IMR-90 (cell line): ENCODE results near the gene CARS2. TPM values are rescaled to one million over a fixed set of nuclear protein-coding genes. Genes with fewer than 3 reads are reported as not detected.

Experiments
- ATAC-seq: fragments of 200-7000 bp; cut with Tn5 transposase; 2 replicates; pipeline ENCODE4 v1.9.1; 2020; ENCODE audit warnings: low read depth, mild to moderate bottlenecking, moderate library complexity
- BruUV-seq: library from RNA; stranded (reverse); fragments of 400-500 nt; replicated peaks from 2 replicates; lab custom pipeline; 2021; lab: Mats Ljungman, UMichigan
- CTCF ChIA-PET: fragments of 300-600 bp; formaldehyde crosslinking; extraction: SDS; loops from one replicate; lab custom pipeline; 2021; ENCODE audit warnings: antibody characterized with exemption; lab: Yijun Ruan, JAX
- POLR2A ChIA-PET: fragments of 300-600 bp; sonication (Branson Sonifier 250); formaldehyde crosslinking; loops from one replicate; lab custom pipeline; 2022; ENCODE audit warnings: antibody characterized with exemption; ENCODE audit not compliant: unreplicated experiment; lab: Charles Lee
- DNase-seq: peaks from one replicate; pipeline ENCODE4 v3.0.0; 2013
- H2AFZ ChIP-seq: replicated peaks from 2 replicates; pipeline ENCODE3; 2013; ENCODE audit warnings: low read length, mild to moderate bottlenecking; ENCODE audit not compliant: poor library complexity
- H2AK5ac ChIP-seq: 2 replicates; pipeline ENCODE4 v1.6.1; 2013; ENCODE audit warnings: low read depth, low read length, inconsistent platforms
- H2AK9ac ChIP-seq: replicated peaks from 2 replicates; pipeline ENCODE3; 2013; ENCODE audit warnings: mild to moderate bottlenecking, low read depth, low read length, moderate library complexity; ENCODE audit not compliant: poor library complexity
- H2BK120ac ChIP-seq: 2 replicates; pipeline ENCODE4 v1.6.1; 2013; ENCODE audit warnings: low read depth, low read length, inconsistent platforms
- H2BK15ac ChIP-seq: 3 replicates; pipeline ENCODE4 v1.6.1; 2013; ENCODE audit warnings: low read depth, low read length, inconsistent platforms
- H2BK20ac ChIP-seq: 2 replicates; pipeline ENCODE4 v1.6.1; 2013; ENCODE audit warnings: low read depth, mild to moderate bottlenecking, inconsistent platforms, low read length, moderate library complexity
- H2BK5ac ChIP-seq: 2 replicates; pipeline ENCODE4 v1.6.1; 2013; ENCODE audit warnings: mild to moderate bottlenecking, low read depth, low read length, inconsistent platforms; ENCODE audit not compliant: poor library complexity, severe bottlenecking
- H3K14ac ChIP-seq: replicated peaks from 2 replicates; pipeline ENCODE4 v1.6.1; 2013; ENCODE audit warnings: low read depth, low read length, inconsistent platforms
- H3K18ac ChIP-seq: 2 replicates; pipeline ENCODE4 v1.6.1; 2013; ENCODE audit warnings: low read depth, low read length, control low read depth
- H3K23ac ChIP-seq: 2 replicates; pipeline ENCODE4 v1.6.1; 2013; ENCODE audit warnings: low read depth, low read length, inconsistent platforms
- H3K27ac ChIP-seq: 2 replicates; pipeline ENCODE4 v1.5.1; 2013; ENCODE audit warnings: mild to moderate bottlenecking, control low read depth, low read length; ENCODE audit not compliant: insufficient read depth
- H3K27me3 ChIP-seq: 2 replicates; pipeline ENCODE4 v1.6.1; 2013; ENCODE audit warnings: low read length; ENCODE audit not compliant: control insufficient read depth, insufficient read depth
- H3K36me3 ChIP-seq: 2 replicates; pipeline ENCODE4 v1.6.1; 2013; ENCODE audit warnings: low read length, mixed read lengths; ENCODE audit not compliant: control insufficient read depth, insufficient read depth
- H3K4ac ChIP-seq: 2 replicates; pipeline ENCODE4 v1.6.1; 2013; ENCODE audit warnings: low read depth, low read length, inconsistent platforms
- H3K4me1 ChIP-seq: 2 replicates; pipeline ENCODE4 v1.6.1; 2013; ENCODE audit warnings: low read length, mixed read lengths; ENCODE audit not compliant: control insufficient read depth, insufficient read depth
- H3K4me2 ChIP-seq: 2 replicates; pipeline ENCODE4 v1.6.1; 2013; ENCODE audit warnings: low read depth, mild to moderate bottlenecking, control low read depth, low read length, moderate library complexity
- H3K4me3 ChIP-seq: 2 replicates; pipeline ENCODE4 v1.5.1; 2013; ENCODE audit warnings: low read depth, mild to moderate bottlenecking, control low read depth, low read length, moderate library complexity; ENCODE audit not compliant: insufficient read depth
- H3K56ac ChIP-seq: 2 replicates; pipeline ENCODE4 v1.6.1; 2013; ENCODE audit warnings: low read length, inconsistent platforms; ENCODE audit not compliant: insufficient read depth; ENCODE audit errors: extremely low read depth
- H3K79me1 ChIP-seq, 2 experiments: 2 replicates each; pipeline ENCODE4 v1.6.1; 2013; ENCODE audit warnings: low read length in 2 of 2, inconsistent platforms in 1 of 2, low read depth in 1 of 2
- H3K9ac ChIP-seq: 2 replicates; pipeline ENCODE4 v1.6.1; 2013; ENCODE audit warnings: low read depth, low read length, control low read depth
- H3K9me1 ChIP-seq: 2 replicates; pipeline ENCODE4 v1.6.1; 2013; ENCODE audit warnings: low read length, inconsistent platforms; ENCODE audit not compliant: insufficient read depth
- H3K9me3 ChIP-seq: 2 replicates; pipeline ENCODE4 v1.6.1; 2013; ENCODE audit warnings: low read length; ENCODE audit not compliant: control insufficient read depth, insufficient read depth
- H4K20me1 ChIP-seq: 2 replicates; pipeline ENCODE4 v1.6.1; 2013; ENCODE audit warnings: low read length, inconsistent platforms; ENCODE audit not compliant: insufficient read depth
- H4K5ac ChIP-seq: 2 replicates; pipeline ENCODE4 v1.6.1; 2013; ENCODE audit warnings: mild to moderate bottlenecking, low read depth, low read length, control low read depth
- H4K8ac ChIP-seq, 2 experiments: 2 replicates each; pipeline ENCODE4 v1.6.1; 2013; ENCODE audit warnings: low read depth in 2 of 2, low read length in 2 of 2, control low read depth in 1 of 2, inconsistent platforms in 1 of 2
- H4K91ac ChIP-seq: 2 replicates; pipeline ENCODE4 v1.6.1; 2013; ENCODE audit warnings: low read depth, low read length, inconsistent platforms; ENCODE audit not compliant: insufficient read depth
- CEBPB ChIP-seq: IDR thresholded peaks from 2 replicates; pipeline ENCODE4 v1.6.1; 2012; ENCODE audit warnings: low read depth, low read length, improper control_type of control experiment
- MAFK ChIP-seq: IDR thresholded peaks from 2 replicates; pipeline ENCODE4 v1.6.1; 2012; ENCODE audit warnings: low read depth, low read length, improper control_type of control experiment
- RCOR1 ChIP-seq: IDR thresholded peaks from 2 replicates; pipeline ENCODE4 v1.6.1; 2012; ENCODE audit warnings: mild to moderate bottlenecking, low read length, improper control_type of control experiment; ENCODE audit not compliant: insufficient replicate concordance
- WGBS, 2 experiments: methylation state at CpG; one replicate each; pipeline versions ENCODE4 v1.1.5 to v1.1.7; 2013; ENCODE audit warnings: missing lambda C conversion rate in 2 of 2; ENCODE audit not compliant: insufficient read length in 1 of 2; ENCODE audit errors: extremely low coverage in 2 of 2; 5-methylcytosine and 5-hydroxymethylcytosine counted together
- dilution Hi-C: fragments of 300-500 bp; cut with HindIII; formaldehyde crosslinking; loops from one replicate; pipeline ENCODE4 v1.14.3; 2018; ENCODE audit warnings: low sequenced_read_pairs; ENCODE audit not compliant: unreplicated experiment
- in situ Hi-C: fragments of 300-500 bp; cut with MboI; formaldehyde crosslinking; loops from 3 replicates; pipeline ENCODE4 v1.14.3; 2019; ENCODE audit warnings: low sequenced_read_pairs, inconsistent platforms, mixed read lengths
- intact Hi-C: fragments of 100-400 bp; cut with micrococcal nuclease; formaldehyde crosslinking; loops from 2 replicates; pipeline ENCODE4 v1.10.0; 2022
- polyA plus RNA-seq, 3 experiments: library from polyadenylated mRNA; depleted of rRNA; stranded (reverse); fragments of >200 nt; gene quantifications; 2 replicates each; pipeline ENCODE4 v1.2.3, GENCODE V29; 2012; ENCODE audit warnings: low replicate concordance in 1 of 3
- total RNA-seq: library from RNA; depleted of rRNA; stranded (reverse); fragments of >200 nt; gene quantifications from 2 replicates; pipeline ENCODE4 v1.2.3, GENCODE V29; 2012

Gene CARS2
- total and polyA plus RNA-seq, 2 of the 4 experiments (the other 2 are of a cell fraction) = 76.2 to 76.4 TPM

DNA sequence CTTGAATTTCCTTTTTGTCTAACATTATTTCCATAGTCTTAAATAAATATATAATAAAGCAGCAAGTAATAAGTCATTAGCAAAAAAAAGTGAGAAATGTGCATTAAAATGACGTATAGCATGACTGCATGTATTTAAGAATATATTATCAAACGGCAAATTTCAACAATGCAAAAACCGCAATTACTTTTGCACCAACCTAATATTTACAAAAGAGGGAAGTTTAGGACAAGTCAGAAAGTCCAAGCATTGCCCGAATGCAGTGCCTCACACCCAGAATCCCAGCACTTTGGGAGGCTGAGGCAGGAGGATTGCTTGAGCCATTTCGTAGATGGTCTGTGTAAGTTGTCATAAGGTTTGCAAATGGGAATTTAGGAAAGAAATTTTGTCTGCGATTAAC is 100.8 kb downstream of the CARS2 start:
- no peak for TF ChIP-seq MAFK
- TF ChIP-seq CEBPB = no peak
- TF ChIP-seq RCOR1 = no peak
- Histone ChIP-seq H3K4ac (no peak overlapping the region), H3K4me3 (no peak overlapping the region), H2BK20ac (no peak overlapping the region), H3K27ac (no peak overlapping the region), H3K9ac (no peak overlapping the region), H3K56ac (no peak overlapping the region), H3K36me3 (no peaks in the 10 kb centered on the region), H3K23ac (no peak overlapping the region), H2AK9ac (no peak overlapping the region), H4K91ac (no peak overlapping the region), H3K9me3 (no peaks in the 10 kb centered on the region), H4K5ac (no peak overlapping the region), H3K79me1 (no peaks in the 10 kb centered on the region), H3K4me1 (no peaks in the 10 kb centered on the region), H3K9me1 (no peaks in the 10 kb centered on the region), H3K14ac (no peak overlapping the region), H2BK5ac (no peak overlapping the region), H4K20me1 (no peaks in the 10 kb centered on the region), H2BK15ac (no peak overlapping the region), H3K27me3 (peaks cover 3% of the 10 kb centered on the region; the same call in 1 of the 2 replicates), H2AFZ (no peak overlapping the region), H2BK120ac (no peak overlapping the region), H2AK5ac (no peak overlapping the region), H3K4me2 (no peak overlapping the region), H4K8ac (no peak overlapping the region), H3K18ac (no peak overlapping the region)
- no peak for DNase-seq
- in situ Hi-C loops = no loop called here
- intact Hi-C loops = no loop called here
- ChIA-PET POLR2A (no interaction called here), CTCF (no interaction called here)
- no peak for ATAC-seq
- no CpG with 5 or more reads among the region's 6 CpGs for WGBS, 2 experiments
- BruUV-seq = no TSS peak
- dilution Hi-C loops = no loop called here
